Measurements from ENCODE around the gene CARMIL1.
A peak's percentile ranks its signal among the peaks of the same experiment; 100 is the strongest.
"Not testable (repeated sequence)": the region's sequence is repeated elsewhere in the genome, so short reads cannot be mapped to it uniquely, and the experiment has no call there.

Gene CARMIL1

DNA sequence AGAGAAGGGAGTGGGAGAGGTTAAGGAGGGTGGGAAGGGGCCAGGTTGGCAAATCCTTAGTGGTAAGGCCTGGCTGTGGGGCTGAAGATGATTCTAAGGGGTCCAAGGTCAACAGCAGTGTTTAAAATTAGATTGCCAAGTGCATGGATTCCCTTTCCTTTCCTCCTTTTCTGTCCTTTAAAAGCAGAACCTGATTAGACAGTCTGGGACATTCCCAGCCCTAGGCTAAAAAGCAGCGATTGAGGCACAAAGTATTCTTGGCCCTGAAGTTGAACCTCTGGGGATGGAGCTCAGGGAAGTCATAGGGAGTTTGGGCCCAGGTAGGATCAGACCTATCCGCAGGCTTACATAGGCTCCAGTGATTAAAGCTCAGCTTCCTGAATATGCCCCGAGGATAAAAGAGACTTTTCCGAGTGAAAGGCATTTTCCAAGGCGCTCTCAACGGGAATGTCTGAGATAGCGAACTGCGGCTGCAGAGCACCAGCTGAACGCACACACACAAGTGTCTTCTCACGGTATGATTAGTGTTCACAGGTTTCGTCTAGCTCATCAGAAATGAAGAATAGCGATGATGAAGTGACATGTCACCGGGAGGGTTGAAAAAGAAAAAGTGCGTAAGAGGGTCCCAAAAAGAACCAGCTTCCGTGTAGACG is 787 bp upstream of the CARMIL1 start:
- no peak for DNase-seq

DNA sequence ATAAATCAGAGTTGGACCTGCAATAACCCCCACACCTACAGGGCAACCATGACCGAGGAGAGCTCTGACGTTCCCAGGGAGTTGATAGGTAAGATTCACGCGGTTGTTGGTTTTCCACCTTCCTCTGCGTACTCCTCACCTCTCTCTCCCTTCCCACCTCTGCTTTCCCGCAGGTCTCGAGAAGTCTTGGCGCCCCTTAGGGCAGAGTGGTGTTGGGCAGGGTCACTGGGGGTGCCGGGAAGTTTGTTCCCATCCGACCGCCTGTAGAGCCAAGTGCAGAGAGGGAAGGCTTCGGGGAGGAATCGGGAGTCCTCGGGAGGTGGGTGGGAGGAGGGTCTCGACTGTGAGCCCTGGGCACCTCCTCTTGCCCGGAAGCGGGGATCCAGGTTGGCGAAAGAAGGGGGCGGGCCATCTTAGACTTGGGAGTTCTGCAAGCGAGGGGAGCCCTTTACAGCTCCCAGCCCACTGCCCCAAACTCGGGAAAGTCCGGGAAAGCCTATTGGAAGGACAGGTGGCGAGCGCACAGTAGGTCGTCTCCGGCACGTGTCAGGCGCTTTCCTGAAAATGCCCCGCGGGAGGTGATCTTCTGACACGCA is 672 bp downstream of the CARMIL1 start:
- no peak for DNase-seq

DNA sequence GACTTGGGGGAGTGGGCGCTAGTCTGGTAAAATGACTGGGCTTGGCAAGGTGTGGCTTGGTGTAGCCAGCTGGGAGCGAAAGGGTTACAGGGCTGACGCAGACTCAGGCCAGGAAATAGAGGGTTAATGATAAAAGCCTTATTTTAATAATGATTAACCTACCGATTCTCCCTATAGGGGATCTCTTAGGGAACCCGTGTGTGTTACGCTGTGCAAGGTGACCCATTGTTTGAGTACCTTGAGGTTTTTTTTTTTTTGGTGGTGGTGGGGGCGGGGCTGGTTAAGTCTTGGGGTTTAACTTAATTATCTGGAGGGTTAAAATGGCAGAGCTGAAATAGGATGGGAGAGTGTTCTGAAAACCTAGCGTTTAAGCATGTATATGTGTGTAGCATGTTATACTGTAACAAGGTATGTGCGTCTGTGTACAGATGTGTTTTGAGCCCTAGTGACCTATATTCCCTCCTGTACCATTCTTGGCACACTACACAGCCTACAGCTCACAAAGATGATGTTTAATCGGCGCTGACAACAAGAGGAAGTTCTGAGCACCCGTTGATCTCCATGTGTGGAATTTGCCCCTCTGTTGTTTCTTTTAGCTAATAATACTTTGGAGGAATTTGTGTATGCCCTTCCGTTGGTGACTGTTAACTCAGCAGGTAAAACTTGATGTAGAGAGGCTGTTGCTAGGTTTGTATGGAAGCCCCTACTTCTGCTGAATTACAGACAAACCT is 1.3 kb downstream of the CARMIL1 start:
- DNase-seq: no peak

DNA sequence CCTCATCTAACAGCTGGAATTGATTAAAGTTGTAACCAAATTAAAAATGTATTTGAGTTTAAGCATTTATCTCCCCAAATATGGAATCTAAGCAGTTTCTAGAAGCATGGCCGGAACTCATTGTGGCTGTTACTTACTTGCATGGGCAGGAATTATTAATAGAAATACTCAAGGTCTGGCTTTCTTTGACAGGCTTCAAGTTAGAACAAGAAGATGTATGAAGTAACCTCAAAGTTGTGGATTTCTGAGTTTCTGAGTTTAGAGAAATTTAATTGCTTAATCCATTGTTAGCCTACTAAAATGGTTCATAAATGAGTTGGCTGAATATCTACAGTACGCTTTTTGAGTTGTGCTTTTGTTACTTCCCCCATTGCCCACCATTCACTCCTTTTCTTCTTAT is 7.7 kb downstream of the CARMIL1 start:
- DNase-seq: no peak

DNA sequence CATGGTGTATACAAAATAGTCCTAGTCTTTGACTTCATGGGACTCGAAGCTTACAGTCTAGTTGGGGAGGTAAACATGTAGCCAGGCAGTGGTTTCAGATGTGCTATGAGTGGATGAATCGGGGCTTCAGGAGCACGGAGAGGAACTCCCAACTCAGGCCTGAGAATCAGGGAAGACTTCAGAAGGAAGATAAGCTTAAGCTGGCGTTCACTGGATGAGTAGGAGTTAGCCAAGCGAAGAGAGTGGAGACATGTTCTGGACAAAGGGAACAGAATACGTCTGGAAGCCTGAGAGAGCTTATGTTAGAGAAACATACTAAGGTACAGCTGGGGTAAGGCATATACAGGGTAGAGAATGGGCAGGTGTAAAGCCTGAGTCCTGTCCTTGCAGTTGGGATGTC is 8.8 kb downstream of the CARMIL1 start:
- DNase-seq: no peak

DNA sequence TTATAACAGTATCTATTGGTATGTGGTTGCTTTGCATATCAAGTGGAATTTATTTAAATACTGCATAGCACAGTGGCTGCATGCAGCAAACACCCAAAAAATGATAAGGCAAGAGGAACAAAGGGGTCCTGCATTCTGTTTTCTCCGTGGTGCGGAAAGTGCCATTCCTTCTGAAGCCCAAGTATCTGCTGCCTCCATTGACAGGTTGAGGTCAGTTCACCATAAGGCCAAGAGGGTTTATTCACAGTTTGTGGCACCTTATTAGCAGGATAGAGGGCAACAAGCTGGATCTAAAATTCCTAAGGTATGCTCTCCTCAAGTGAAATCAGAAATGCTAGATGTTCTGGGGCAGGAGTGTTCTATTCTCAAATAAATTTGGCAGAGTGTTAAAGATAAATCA is 9.3 kb downstream of the CARMIL1 start:
- no peak for DNase-seq

DNA sequence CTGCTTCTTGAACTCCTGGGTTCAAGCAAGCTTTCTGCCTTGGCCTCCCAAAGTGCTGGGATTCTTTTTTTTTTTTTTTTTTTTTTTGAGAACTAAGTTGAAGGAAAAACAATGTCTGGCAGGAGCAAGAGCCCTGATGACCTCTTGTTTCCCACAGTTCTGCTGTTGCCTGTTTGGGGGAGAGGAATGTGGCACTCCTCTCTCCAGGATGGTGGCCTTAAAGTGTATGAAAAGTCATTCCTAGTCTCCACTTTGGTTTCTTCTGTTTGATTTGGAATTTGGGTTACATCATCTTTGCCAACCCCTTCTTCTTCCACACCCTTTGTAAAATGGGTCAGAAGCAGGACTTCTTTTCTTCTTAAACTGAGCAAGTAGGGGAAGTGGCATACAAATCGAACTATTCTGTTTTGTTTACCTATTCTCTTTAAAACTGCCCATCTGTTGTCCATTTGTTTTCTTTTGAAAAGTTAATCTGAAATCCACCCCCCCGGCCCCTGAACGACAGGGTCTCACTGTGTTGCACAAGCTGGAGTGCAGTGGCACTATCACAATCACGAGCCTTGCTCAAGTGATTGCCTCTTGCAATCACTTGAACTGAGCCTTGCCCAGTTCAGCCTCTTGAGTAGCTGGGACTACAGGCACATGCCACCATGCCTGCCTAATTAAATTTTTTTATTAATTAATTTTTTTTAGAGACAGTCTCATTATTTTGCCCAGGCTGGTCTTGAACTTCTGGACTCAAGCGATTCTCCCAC is 11.3 kb downstream of the CARMIL1 start:
- DNase-seq: no peak

DNA sequence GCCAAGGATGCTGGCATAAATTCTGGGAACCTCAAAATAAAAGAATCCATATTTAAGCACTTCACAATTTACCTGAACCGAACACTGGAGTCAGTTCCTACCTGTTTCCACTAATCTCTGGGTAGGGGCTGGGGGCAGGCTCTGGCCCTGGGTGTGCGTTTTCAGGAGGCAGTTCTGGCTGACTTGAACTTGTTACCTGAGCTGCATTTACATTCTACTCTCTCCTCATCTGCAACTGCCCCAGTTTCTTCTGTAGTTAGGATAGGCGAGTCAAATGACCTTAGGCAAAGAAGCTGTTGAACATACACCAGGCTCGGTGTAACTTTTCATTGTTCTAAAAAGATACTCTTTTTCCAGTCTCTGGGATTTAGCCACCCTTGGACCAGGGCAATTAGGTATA is 13.2 kb downstream of the CARMIL1 start:
- no peak for DNase-seq

DNA sequence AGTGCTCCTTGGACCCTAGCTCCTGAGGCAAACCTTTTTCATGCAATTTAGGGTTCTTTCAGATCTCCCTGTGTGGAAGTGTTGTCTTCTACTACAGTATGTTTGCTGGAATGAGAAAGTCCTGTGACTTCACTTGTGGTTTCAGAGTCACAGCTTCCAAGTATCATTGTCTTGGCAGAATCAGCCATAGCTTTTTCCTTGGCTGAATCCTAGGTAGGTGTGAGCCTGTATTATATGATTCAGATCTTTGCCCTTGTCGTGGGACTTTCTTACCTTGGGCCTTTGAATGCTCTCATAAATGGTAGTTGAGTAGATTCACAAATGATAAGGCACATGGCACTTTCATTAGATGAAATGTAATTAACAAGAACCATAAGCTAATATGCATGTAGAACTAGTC is 16.5 kb downstream of the CARMIL1 start:
- no peak for DNase-seq

DNA sequence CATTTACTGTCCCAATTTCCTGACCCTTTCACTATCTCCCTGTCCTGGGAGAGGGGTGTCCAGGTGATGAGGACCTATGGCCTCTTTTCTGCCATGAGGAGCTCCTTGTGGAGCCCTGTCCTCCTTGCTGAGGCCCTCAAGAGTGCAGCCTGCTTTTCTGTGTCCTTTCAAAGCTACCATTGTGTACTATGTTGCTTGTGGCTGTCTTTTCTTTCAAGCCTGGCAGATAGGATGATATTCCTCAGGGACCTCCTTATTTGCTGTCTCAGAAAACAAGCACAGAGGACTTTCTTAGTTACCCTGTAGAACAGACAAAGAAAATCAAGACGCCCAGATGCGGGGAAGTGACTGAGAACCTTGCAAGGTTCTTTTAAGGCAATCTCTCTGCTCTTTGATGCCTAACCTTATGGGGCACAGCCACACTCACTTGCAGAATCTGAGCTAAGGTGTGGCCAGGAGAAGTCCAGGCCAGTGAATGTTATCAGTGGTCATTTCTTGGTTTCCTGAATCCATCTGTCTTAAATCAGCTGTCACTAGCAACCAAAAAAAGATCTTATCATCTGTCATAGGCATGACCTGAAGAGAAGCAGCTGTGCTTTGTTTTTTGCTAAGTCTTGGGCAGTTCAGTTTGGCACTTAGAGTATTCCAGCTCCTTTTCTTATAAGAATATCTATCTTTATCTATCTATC is 17.2 kb downstream of the CARMIL1 start:
- DNase-seq: no peak

DNA sequence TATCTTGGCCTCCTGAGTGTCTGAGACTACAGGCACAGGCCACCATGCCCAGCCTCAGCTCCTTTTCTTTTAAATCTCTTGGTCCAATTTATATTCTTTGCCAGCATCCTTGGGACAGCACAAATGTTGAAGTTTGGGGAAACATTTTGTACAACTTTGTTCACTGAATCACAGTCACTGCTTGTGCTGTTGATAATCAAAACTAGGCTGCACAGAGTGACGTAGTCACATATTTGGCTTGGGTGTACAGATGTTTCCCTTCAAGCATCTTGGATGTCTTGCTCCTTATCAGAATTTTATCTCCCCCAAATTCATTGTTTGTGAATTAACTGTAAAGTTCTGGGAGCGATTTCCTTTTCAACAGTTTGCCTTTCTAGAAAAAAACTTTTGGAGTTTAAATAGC is 17.9 kb downstream of the CARMIL1 start:
- DNase-seq: no peak

DNA sequence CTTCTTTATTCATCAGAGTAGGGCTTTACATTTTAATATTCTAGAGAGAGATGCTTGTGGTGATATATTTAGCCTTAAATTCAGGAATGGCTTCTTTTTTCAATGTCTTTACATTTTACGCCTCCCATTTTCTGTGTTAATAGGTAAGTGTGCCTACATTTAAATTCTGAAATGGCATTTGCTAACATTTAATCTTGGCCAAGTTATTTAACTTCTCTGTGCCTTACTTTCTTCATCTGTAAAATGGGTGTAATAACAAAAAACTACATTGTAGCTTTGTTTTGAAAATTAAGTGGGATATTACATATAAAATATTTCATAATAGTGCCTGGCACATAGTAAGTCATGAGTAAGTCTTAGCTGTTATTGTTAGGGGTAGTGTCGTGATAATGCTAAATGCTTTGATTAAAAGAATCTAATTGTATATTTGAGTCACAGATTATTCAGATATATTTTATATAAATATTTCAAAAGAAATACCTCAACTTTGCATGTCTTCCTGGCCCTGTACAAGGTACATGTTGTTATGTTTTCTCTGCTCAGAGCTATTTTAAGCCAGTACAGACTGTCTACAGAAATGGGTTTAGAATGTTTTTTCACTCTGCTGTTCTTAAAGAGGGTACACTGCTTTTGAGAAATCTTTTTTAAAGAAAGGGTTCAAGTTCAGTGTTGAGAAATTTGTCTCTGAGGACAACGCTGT is 18.8 kb downstream of the CARMIL1 start:
- DNase-seq: no peak

DNA sequence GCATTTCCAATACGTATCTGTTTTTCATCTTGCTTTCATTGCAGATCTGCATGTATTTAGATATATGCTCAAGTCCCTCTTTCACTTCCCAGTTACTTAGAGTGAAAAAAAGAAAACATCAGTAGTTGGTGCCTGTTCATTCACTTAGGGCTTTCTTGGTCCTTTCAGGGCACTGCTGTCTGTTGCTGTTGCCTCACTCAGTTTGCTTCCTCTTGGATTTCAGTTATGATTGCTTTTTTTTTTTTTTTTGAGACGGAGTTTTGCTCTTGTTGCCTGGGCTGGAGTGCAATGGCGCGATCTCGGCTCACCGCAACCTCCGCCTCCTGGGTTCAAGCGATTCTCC is 19.3 kb downstream of the CARMIL1 start:
- DNase-seq: not testable (repeated sequence)

DNA sequence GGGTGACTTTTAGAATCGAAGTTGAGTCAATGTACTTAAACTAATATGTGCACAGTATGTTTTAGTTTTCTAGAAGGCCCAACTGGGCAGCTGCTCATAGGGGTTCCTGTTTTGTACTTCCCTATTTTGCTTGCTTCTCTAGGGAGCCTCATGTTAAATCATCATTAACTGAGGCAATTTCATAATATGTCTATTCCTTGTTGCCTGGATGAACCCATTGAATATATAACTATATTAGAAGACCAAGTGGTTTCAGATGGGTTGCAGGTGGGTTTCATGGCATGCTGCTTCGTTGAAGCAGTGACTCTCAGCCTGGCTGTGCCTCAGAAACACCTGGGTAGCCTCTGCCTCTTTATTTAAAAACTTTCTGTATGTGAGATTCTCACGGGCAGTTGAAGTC is 22.2 kb downstream of the CARMIL1 start:
- DNase-seq: no peak

DNA sequence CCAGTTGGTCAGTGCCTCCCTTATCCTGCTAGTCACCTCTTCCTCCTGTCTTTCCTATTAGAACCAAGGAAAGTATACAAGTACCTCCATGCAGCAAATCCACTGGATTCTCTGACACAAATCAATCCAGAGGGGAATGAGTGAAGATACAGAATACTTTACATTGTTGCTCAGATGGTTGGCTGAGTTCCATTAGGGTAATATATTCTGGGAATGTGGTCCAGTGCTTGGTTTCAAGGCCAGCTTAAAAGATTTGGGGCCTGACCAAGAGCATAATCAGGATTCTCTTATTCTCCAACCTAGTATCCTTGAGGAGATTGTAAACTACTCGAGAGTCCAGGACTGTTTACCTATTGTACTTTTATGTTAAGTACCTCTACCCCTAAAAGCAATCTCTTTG is 23.0 kb downstream of the CARMIL1 start:
- DNase-seq: no peak

DNA sequence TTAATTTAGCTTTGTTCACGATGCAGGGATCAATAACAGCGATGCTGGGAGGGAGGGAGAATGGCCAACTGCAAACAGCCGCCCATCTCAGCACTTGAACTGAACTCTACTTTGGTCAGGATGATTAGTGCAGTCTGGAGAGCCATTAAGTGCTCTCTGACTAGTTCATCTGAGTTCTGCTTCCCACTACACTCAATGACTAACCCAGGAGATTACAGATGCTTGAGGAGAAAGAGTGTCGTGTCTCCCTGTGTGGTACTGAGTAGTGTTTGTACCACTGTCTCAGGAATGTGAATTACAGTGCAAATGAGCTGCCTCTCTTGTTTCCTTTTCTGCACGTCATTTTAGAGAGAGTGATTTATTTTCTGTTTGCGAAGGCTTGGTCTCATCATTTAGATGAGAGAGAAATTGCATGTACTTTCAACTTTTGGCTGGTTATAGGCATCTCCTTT is 23.5 kb downstream of the CARMIL1 start:
- peak; percentile 15 for DNase-seq

DNA sequence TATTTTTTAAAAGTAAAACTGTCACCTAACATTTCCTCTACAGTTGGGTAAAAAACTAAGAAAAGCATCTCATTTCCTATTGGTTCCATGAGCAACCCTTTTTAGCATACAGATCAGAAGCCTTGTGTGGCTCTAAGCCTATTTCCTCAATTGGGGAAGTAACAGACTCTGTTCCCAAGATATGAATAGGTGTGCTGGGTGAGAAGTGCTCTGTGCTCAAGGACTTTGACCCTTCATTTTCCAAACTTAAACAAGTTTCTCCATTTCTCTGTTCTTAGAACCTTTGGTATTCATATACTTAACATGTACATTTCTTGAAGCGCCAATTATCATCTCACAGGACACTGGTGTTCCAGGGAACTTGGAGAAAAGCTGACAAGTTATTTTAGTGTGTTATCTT is 24.1 kb downstream of the CARMIL1 start:
- no peak for DNase-seq

DNA sequence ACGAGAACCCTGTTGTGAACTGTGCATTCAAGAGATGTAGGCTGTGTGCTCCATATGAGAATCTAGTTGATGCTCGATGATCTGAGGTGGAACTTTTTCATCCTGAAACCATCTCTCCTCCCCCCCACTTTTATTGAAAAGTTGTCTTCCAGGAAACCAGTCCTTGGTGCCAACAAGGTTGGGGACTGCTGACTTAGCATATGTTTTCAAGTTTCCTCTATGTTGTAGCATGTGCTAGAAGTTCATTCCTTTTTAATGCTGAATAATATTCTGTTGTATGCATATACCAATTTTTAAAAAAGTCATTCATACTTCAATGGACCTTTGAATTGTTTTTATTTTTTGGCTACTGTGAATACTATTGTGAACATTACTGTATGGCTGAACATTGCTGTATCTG is 27.2 kb downstream of the CARMIL1 start:
- no peak for DNase-seq

DNA sequence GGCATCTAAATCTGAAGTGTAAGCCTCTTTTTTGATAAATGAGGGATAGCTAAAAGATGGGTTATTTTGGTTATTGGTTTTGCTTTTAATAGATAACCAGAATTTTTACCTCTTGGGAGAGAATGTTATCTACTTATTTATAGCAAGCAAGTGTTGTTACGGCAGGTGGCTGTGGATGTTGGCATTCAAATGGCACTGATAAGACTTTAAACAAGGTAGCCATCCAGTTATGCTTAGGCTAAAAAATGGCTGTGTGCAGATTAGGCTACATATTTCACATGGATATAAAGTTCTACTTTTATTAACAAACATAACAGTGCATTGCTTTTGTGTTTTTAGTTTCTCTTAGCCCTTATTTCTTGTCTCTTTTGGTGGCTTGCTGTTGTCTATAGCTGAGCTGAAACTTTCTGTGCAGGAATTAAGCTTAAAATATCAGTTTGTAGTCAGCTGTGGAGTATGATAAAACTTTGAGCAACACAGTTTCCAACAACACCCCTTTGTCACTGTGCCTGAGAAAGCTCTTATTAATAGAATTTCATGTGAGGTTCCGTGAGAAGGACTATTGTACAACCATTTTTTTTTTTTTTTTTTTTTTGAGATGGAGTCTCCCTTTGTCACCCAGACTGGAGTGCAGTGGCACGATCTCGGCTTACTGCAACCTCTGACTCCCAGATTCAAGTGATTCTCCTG is 28.8 kb downstream of the CARMIL1 start:
- DNase-seq: no peak

DNA sequence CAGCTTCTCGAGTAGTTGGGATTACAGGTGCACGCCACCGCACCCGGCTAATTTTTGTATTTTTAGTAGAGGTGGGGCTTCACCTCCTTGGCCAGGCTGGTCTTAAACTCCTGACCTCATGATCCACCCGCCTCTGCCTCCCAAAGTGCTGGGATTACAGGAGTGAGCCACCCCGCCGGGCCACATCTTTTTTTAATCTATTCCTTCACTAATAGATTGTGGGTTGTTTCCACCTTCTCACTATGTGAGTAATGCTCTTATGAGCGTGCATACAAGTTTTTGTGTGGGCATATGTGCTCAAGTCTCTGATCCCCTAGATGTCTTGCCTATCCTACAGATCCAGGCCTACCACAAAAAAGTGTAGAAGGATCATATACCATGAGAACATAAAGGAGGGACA is 30.7 kb downstream of the CARMIL1 start:
- no peak for DNase-seq

DNA sequence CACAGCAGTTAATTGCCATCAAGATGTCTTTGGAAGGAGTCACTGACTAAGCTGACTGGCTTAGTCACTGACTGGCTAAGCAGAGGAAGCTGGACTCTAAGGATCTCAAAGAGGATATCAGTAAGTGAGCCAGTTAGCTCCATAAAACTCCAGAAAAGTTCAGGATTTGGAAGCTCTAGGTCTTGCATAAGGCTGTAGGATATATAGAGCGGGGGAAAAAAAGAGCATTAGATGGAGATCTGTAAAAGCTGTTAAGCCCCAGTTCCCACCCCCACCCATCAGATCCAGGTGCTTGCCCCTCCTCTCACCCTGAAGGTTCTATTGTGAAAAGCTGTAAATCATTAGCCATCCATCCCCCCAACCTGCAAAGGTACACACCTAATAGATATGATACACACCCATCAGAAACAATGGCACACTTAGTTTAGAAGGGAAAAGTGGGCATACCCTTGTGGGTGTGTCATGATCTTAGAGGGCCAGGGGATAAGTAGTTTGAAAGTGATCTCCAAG is 32.2 kb downstream of the CARMIL1 start:
- peak; percentile 29 for DNase-seq
